ENCODE measurements around the gene ITSN1. TPM values are rescaled to one million over a fixed set of nuclear protein-coding genes. Genes with fewer than 3 reads are reported as not detected.

ITSN1 gene
- polyA plus RNA-seq, 1 donor from 2014 or later: 35.1 TPM

DNA sequence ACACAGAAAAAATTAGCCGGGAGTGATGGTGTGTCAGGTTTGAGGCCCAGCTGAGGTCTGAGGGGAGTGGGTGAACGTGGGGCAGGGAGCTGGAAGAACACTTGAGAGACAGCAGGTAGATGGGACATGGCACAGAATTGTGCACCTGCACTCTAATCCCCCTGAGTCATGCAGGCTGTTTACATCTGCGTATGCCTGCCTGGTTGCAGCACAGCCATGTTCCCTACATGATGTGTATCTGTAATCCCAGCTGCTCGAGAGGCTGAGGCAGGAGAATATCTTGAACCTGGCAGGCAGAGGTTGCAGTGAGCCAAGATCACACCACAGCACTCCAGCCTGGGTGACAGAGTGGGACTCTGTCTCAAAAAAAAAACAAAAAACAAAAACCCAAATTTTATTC, 228.5 kb downstream of the ITSN1 start:
- no peak overlapping the region for H3K9ac ChIP-seq (ENCODE audit: low read length)
- H3K27me3 ChIP-seq (ENCODE audit: insufficient read depth, low read depth, low read length): no peaks in the 10 kb centered on the region
- no peaks in the 10 kb centered on the region for H3F3A ChIP-seq (ENCODE audit: insufficient read depth, low read length, poor library complexity, severe bottlenecking)
- H3K79me2 ChIP-seq (replicated peaks; ENCODE audit: insufficient read depth, low read length): no peaks in the 10 kb centered on the region
- H3K9me3 ChIP-seq (ENCODE audit: low read length): no peaks in the 10 kb centered on the region
- no peak overlapping the region for H2AFZ ChIP-seq (ENCODE audit: low read depth, low read length)
- no peak for TF ChIP-seq SMC3 (conservative IDR thresholded peaks at IDR 0.05; ENCODE audit: poor library complexity)
- no peak for TF ChIP-seq EZH2 (IDR thresholded peaks at IDR 0.05; ENCODE audit: borderline replicate concordance, insufficient read depth, low read length, poor library complexity, severe bottlenecking)
- TF ChIP-seq EP300 (conservative IDR thresholded peaks at IDR 0.05; ENCODE audit: poor library complexity, severe bottlenecking): no peak
- no peak for TF ChIP-seq MXI1 (conservative IDR thresholded peaks at IDR 0.05; ENCODE audit: poor library complexity, severe bottlenecking)
- TF ChIP-seq, protein P1, sequence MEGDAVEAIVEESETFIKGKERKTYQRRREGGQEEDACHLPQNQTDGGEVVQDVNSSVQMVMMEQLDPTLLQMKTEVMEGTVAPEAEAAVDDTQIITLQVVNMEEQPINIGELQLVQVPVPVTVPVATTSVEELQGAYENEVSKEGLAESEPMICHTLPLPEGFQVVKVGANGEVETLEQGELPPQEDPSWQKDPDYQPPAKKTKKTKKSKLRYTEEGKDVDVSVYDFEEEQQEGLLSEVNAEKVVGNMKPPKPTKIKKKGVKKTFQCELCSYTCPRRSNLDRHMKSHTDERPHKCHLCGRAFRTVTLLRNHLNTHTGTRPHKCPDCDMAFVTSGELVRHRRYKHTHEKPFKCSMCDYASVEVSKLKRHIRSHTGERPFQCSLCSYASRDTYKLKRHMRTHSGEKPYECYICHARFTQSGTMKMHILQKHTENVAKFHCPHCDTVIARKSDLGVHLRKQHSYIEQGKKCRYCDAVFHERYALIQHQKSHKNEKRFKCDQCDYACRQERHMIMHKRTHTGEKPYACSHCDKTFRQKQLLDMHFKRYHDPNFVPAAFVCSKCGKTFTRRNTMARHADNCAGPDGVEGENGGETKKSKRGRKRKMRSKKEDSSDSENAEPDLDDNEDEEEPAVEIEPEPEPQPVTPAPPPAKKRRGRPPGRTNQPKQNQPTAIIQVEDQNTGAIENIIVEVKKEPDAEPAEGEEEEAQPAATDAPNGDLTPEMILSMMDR (IDR thresholded peaks at IDR 0.05; ENCODE audit: poor library complexity, severe bottlenecking): no peak
- TF ChIP-seq, protein P2, sequence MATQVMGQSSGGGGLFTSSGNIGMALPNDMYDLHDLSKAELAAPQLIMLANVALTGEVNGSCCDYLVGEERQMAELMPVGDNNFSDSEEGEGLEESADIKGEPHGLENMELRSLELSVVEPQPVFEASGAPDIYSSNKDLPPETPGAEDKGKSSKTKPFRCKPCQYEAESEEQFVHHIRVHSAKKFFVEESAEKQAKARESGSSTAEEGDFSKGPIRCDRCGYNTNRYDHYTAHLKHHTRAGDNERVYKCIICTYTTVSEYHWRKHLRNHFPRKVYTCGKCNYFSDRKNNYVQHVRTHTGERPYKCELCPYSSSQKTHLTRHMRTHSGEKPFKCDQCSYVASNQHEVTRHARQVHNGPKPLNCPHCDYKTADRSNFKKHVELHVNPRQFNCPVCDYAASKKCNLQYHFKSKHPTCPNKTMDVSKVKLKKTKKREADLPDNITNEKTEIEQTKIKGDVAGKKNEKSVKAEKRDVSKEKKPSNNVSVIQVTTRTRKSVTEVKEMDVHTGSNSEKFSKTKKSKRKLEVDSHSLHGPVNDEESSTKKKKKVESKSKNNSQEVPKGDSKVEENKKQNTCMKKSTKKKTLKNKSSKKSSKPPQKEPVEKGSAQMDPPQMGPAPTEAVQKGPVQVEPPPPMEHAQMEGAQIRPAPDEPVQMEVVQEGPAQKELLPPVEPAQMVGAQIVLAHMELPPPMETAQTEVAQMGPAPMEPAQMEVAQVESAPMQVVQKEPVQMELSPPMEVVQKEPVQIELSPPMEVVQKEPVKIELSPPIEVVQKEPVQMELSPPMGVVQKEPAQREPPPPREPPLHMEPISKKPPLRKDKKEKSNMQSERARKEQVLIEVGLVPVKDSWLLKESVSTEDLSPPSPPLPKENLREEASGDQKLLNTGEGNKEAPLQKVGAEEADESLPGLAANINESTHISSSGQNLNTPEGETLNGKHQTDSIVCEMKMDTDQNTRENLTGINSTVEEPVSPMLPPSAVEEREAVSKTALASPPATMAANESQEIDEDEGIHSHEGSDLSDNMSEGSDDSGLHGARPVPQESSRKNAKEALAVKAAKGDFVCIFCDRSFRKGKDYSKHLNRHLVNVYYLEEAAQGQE (IDR thresholded peaks at IDR 0.05; ENCODE audit: borderline replicate concordance): no peak
- no peak for TF ChIP-seq POLR2AphosphoS5 (IDR thresholded peaks at IDR 0.05)
- no peak for TF ChIP-seq TAF1 (IDR thresholded peaks at IDR 0.05; ENCODE audit: low read depth)
- TF ChIP-seq RAD21 (conservative IDR thresholded peaks at IDR 0.05): no peak
- no peaks in the 10 kb centered on the region for H3K36me3 ChIP-seq (ENCODE audit: insufficient read depth, low read length)
- no peaks in the 10 kb centered on the region for H3K9me2 ChIP-seq (ENCODE audit: insufficient read depth, low read length)
- H3K27ac ChIP-seq (ENCODE audit: low read length): no peak overlapping the region
- no peak overlapping the region for H3K4me3 ChIP-seq (ENCODE audit: low read length)
- H4K20me1 ChIP-seq (ENCODE audit: insufficient read depth): no peaks in the 10 kb centered on the region
- no peak overlapping the region for H3K4me2 ChIP-seq (ENCODE audit: low read length)

DNA sequence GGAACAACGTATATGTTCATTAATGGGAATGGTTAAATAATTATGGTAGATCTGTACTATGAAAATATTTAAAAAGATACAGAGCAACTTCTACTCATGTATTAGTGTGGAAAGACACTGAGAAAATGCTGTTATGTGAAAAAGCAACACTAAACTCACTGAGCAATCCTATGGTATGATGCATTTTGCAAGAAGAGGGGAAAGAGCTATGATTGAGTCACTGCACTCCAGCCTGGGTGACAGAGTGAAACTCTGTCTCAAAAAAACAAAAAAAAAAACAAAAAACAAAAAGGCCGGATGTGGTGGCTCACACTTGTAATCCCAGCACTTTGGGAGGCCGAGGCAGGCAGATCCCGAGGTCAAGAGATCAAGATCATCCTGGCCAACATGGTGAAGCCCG, 228.9 kb downstream of the ITSN1 start:
- H3K27me3 ChIP-seq (ENCODE audit: insufficient read depth, low read depth, low read length): no peaks in the 10 kb centered on the region
- H3K4me2 ChIP-seq (ENCODE audit: low read length): no peak overlapping the region
- H4K20me1 ChIP-seq (ENCODE audit: insufficient read depth): no peaks in the 10 kb centered on the region
- TF ChIP-seq, protein P1 (IDR thresholded peaks at IDR 0.05; ENCODE audit: poor library complexity, severe bottlenecking): no peak
- TF ChIP-seq POLR2AphosphoS5 (IDR thresholded peaks at IDR 0.05) (no peak), EP300 (conservative IDR thresholded peaks at IDR 0.05; ENCODE audit: poor library complexity, severe bottlenecking) (no peak), EZH2 (IDR thresholded peaks at IDR 0.05; ENCODE audit: borderline replicate concordance, insufficient read depth, low read length, poor library complexity, severe bottlenecking) (no peak), TAF1 (IDR thresholded peaks at IDR 0.05; ENCODE audit: low read depth) (no peak), SMC3 (conservative IDR thresholded peaks at IDR 0.05; ENCODE audit: poor library complexity) (no peak), RAD21 (conservative IDR thresholded peaks at IDR 0.05) (no peak), MXI1 (conservative IDR thresholded peaks at IDR 0.05; ENCODE audit: poor library complexity, severe bottlenecking) (no peak)
- TF ChIP-seq, protein P2 (IDR thresholded peaks at IDR 0.05; ENCODE audit: borderline replicate concordance): no peak
- H3K36me3 ChIP-seq (ENCODE audit: insufficient read depth, low read length): no peaks in the 10 kb centered on the region
- H3K79me2 ChIP-seq (replicated peaks; ENCODE audit: insufficient read depth, low read length): no peaks in the 10 kb centered on the region
- no peak overlapping the region for H2AFZ ChIP-seq (ENCODE audit: low read depth, low read length)
- H3K4me3 ChIP-seq (ENCODE audit: low read length): no peak overlapping the region
- H3F3A ChIP-seq (ENCODE audit: insufficient read depth, low read length, poor library complexity, severe bottlenecking): no peaks in the 10 kb centered on the region
- no peak overlapping the region for H3K9ac ChIP-seq (ENCODE audit: low read length)
- no peaks in the 10 kb centered on the region for H3K9me2 ChIP-seq (ENCODE audit: insufficient read depth, low read length)
- no peaks in the 10 kb centered on the region for H3K9me3 ChIP-seq (ENCODE audit: low read length)
- no peak overlapping the region for H3K27ac ChIP-seq (ENCODE audit: low read length)
